AG10803 (cell line): Measurements from ENCODE around the gene SLC22A15.

Source experiments
- DNase-seq: peaks from one replicate; pipeline ENCODE4 v3.0.0; 2010; ENCODE audit warnings: low read depth
- H3K4me3 ChIP-seq: 2 replicates; pipeline ENCODE4 v1.5.1; 2011; ENCODE audit warnings: mild to moderate bottlenecking, low read length, control low read depth
- CTCF ChIP-seq: conservative IDR thresholded peaks from 2 replicates; pipeline ENCODE4 v1.5.1; 2011; ENCODE audit warnings: mild to moderate bottlenecking, low read length, control low read depth, inconsistent platforms

Gene SLC22A15

GRCh38 chr1:115976062-115976920, at the start of gene SLC22A15:
Gene SLC22A15 (plus strand): TSS chr1:115976513. CDS start chr1:115976628, 115 bp downstream.
- 0 out of 2 replicates have a peak, but pooled peaks have one; percentile 11 for TF ChIP-seq CTCF
- peak; percentile 71 for DNase-seq
- H3K4me3 ChIP-seq = peak within 1 kb of the TSS; percentile 75

GRCh38 chr1:115927971-115928370, 48.3 kb upstream of the SLC22A15 start:
- DNase-seq = no peak
- no peak for TF ChIP-seq CTCF
- H3K4me3 ChIP-seq = no peak overlapping the region

- H3K4me3 ChIP-seq = no peak overlapping the region
- DNase-seq = peak; percentile 93
- TF ChIP-seq CTCF = no peak
Measured at GRCh38 chr1:115929881-115930280, 46.4 kb upstream of the SLC22A15 start.

GRCh38 chr1:115933625-115934024, 42.7 kb upstream of the SLC22A15 start:
- DNase-seq = no peak
- TF ChIP-seq CTCF = no peak
- no peak overlapping the region for H3K4me3 ChIP-seq

- DNase-seq = no peak
- TF ChIP-seq CTCF = no peak
- H3K4me3 ChIP-seq = no peak overlapping the region
Measured at GRCh38 chr1:115939455-115939854, 36.9 kb upstream of the SLC22A15 start.

GRCh38 chr1:115946116-115946515, 30.2 kb upstream of the SLC22A15 start:
- no peak overlapping the region for H3K4me3 ChIP-seq
- no peak for TF ChIP-seq CTCF
- no peak for DNase-seq

GRCh38 chr1:115949156-115949555, 27.2 kb upstream of the SLC22A15 start:
- DNase-seq = no peak
- no peak for TF ChIP-seq CTCF
- no peak overlapping the region for H3K4me3 ChIP-seq
